GM21381 (cell line): ENCODE data around the gene IL1RAPL1.

Experiments used
- ATAC-seq: cut with Tn5 transposase; IDR thresholded peaks from one replicate; pipeline ENCODE4 v1.9.1; 2021; ENCODE audit warnings: mild to moderate bottlenecking, moderate library complexity; ENCODE audit not compliant: unreplicated experiment

IL1RAPL1 gene

DNA sequence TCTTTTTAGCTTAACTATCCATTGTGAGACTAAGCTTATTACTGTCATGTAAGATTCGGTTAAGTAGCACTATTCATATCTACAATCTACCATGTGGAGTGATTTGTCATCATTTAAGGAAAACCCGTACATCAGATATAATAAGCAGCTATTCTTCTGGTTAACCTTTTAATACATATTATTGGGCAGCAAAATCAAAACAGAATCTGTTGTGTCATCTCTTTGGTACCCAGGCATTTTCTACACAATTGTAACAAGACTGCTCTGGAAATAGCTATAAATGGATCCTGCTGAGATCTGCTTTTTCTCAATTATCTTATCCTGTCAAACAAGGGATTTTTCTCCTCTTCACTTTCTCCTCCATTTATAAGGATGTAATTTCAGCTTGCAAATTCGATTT, 1106.7 kb downstream of the IL1RAPL1 start:
- no peak for ATAC-seq

DNA sequence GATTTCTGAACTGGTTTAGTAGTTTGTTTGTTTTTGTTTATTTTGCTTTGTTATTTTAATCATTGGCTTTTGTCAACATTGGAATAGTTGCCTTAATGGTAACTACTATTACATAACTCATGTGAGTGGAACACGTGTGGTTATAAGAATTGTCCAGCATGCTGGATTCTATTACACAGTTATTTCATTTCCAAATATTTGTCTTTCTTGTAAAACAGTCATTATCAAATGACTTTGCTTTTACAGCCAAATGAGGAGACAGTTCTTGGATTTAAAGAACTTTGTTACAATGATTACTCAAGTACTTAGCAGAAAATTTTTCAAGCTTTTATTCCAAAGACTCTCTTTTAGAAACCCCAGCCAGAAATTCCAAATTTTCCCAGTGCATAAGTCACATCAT, 1112.0 kb downstream of the IL1RAPL1 start:
- ATAC-seq: no peak

DNA sequence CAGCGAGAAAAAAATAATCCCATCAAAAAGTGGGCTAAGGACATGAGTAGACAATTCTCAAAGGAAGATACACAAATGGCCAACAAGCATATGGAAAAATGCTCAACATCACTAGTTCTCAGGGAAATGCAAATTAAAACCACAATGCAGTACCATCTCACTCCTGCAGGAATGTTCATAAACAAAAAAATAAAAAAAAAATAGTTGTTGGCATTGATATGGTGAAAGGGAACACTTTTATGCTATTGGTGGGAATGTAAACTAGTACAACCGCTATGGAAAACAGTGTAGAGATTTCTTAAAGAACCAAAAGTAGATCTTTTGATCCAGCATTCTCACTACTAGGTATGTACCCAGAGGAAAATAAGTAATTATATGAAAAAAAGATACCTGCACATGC, 1119.8 kb downstream of the IL1RAPL1 start:
- ATAC-seq: no peak

DNA sequence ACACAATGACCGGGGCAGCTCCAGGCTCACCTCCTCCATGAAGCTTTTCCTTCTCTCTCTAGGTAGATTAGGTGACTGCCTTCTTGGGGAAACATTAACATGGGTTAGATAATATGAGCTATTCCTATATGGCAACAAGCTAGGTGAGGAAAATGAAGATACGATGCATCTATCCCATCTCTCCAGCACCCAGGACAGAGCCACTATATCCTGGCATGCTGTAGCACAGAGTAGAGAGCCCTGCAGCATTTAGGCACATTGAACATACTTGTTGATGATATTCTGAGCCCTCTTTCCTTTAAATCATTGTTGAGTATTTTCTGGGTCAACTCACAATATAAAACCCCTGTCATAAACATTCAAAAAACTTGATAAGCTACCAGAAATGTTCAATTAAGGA, 1133.9 kb downstream of the IL1RAPL1 start:
- ATAC-seq: no peak

DNA sequence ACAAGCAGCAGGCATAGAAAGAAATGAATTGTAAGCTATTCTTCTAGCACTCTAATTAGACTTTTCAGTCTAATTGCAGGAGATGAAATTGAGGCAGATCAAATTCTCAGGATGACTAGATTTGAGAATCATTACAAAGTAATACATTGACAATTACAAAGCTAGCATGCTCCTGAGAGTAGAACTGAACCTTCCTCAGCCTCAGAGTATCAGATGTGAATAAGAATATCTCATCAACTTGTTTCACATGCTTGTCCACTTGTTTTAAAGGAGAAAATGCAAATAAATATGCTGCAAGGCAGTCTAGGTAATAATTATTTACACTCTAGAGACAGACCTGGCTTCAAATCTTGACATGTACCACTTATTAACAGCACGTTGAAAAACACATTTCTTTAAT, 1137.1 kb downstream of the IL1RAPL1 start:
- no peak for ATAC-seq

DNA sequence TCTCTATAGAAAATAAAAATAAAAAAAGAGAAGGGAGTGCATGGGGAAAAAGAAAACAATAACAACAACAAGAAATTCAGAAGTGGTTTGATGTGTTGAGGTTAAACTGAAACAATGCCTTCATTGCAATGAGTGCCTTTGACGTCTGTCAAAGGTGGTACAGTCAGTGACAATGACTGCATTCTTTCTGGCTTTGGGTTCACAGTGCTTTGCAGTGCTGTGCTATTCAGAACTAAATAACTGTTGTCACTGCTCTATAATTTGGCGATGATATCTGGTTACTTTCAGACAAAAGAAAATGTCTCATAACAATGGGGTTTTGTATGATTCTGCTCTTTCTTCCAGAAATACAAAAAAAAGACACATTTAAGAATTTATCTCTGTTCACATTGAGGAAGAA, 1139.6 kb downstream of the IL1RAPL1 start:
- ATAC-seq: no peak

DNA sequence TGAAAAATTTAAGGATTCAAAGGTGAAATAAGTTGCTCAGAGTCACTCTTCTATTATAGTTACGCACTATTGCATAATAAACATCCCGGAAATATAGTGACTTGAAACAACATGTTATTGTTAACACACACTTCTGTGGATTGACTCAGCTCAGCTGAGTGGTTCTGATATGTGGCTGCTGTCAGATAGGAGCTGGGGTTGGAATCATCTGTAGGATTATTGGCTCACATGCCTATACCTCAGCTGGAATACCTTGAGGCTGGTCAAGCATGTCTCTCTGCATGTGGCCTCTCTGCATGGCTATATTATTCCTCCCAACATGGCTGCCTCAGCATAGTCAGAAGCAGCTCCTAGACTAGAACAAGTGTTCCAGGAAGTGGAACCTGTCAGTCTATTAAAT, 1141.4 kb downstream of the IL1RAPL1 start:
- no peak for ATAC-seq

DNA sequence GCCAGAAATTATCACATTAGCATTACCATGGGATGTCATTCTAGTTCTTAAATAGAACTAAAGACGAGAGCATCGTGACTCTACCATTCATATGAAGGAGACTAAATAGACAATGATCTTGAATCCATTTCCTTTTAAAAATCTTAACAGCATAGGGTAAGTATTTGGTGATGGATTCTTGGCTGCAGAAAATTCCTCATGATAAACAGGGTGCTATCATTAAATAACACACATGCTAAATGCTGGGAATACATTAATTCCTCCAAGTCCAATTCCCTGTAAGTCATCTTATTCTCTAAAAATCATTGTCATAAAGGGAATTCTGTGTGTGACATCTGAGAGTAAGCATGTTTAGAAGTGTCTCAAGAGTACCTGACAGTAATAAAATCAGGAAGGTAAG, 1157.7 kb downstream of the IL1RAPL1 start:
- ATAC-seq: no peak

DNA sequence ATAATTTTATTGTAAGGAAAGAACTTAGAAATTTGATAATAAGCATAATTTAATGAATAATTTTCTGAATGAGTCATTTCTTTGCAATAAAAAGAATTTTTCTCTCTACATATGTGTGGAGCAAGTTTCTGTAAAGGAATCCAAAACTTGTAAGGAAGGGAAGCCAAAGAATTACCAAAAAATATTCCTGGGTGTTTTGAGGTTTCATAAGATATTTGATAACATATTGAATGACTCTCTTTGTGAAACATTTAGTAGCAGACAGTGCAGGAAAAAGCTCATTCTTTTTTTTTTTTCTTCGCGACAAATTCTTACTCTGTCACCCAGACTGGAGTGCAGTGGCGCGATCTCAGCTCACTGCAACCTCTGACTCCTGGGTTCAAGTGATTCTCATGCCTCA, 1159.1 kb downstream of the IL1RAPL1 start:
- ATAC-seq: no peak

DNA sequence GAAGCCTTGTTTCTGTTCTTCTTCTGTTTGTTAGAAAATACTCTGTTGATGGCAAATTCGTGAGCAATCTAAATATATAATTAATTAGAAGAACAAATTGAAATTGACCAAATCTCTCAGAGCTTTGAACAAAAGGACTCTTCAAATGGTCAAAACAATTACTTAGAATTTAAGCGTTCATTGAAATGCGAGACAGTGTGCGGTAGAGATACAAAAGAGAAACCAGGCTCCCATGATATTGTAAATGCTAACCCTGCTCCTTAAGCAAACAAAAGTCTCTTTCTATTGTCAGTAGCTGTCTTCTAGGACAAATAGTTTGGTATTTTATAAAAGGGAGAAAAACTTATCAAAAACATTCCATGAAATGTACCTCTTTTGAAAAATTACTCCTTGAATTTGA, 1174.8 kb downstream of the IL1RAPL1 start:
- no peak for ATAC-seq

DNA sequence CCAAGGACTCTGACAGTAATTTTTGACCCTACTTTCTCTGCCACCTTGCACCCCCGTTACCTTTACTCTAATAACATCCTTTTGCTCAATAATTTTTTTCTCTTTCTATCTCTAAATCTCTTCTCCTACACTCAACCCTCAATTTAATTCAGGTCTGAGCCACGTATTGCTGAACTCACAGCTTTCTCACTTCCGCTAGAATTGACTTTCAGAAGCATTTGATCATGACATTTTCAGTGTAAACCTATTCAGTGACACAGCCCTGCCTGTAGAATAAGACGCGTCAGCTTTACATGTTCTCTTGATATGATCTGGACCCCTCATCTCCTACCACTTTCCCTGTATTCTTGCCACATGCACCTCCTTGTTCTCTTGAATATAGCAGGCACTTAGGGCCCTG, 1188.6 kb downstream of the IL1RAPL1 start:
- no peak for ATAC-seq

DNA sequence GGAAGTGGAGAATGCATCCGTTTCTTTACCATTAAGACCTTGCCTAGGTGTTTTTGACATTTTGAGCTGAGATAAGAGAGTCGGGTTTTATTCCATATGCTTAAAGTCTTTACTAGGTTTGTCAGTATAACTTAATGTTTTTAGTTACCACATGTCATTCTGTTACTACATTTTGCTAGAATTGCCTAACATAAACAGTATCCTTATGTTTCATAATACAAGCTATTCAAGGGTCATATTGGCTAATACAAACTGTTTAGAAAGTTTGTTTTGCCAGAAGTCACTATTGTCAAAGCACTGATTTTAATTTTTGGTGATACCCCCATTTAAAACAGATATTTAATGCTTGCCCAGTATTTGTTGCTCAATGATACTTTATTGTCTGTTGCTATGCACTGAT, 1200.4 kb downstream of the IL1RAPL1 start:
- no peak for ATAC-seq

DNA sequence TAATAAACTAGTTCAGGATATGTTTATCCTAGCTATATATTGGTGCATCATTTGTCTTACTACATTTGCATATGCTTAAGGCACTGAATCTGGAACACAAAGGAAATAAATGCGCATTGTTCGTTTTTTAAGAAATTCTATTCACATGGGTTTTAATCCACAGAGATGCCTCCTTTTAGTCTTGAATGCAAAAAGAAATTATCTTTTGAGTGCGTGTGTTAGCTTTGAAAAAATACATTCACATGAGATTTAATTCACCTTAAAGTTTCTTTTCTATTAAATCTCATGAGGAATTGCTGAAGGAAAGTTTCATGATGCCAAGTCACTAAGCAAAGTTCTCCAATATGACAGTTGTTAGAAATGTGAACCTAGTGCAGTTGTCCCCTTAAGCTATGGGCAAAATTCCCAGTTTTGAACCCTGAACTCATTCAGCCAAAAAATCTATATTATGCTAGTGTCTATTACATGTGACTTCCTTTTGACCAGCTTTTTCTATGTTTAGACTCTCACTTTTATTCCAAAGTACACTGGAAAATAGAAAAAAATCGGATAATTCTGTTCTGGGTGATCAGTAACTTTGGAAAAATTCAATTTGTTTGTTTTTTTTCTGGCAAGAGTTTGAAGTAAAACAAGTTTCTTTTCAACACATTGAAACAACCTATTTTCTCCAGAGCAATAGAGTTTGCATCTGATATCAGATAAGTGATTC, 1201.9 kb downstream of the IL1RAPL1 start:
- ATAC-seq: no peak

DNA sequence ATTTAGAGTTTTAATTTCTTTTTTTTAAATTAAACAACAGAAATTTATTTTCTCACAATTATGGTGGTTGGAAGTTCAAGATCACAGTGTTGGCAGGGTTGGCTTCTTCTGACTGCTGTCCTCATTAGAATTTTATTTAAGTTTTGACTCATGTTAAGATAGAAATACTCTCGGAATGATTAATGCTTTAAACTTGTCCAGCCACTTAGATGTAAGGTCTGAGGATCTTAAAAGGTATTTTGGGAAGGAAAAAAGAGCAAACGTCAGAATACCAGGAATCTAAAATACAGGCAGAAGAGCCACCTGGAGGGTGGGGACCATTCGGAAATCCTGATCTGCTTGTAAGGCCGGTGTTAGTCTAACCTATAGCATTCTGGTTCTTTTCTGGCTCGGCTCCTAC, 1205.1 kb downstream of the IL1RAPL1 start:
- ATAC-seq: no peak

DNA sequence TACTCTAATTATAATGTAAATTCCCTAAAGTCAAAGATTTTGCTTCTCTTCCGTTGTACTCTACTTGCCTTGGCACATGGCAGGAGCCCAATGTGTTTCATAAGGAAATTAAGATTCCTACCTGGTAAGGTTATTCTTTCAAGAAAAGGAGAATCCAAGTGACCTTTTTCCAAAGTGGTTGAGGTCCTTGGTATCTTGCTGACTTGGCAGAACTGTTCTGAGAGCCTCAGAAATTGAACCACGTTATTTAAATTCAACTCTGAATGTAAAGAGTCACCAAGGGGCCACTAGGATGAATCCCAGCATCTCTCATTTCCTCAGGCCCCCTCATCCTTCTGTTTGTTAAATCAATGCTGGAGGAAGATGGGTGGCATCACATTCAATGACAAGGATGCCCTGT, 1209.9 kb downstream of the IL1RAPL1 start:
- ATAC-seq: no peak

DNA sequence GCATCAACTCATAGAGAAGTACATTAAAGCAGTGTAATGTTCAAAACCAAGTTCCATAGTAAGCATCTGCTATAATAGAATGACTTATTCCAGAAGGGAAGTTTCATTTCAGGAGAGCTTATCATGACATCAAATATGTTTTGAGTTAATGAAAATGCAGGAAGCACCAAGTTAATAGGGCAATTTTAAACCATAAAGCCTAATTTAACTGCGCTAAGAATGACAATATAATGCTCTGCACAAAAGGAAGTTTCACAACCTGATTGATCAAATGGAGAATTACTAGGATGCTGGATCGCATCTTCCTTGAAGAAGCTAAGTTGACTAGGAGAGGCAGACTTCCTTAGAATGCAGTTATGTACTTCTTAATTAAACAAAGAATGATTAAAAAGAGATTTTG, 1211.2 kb downstream of the IL1RAPL1 start:
- no peak for ATAC-seq

DNA sequence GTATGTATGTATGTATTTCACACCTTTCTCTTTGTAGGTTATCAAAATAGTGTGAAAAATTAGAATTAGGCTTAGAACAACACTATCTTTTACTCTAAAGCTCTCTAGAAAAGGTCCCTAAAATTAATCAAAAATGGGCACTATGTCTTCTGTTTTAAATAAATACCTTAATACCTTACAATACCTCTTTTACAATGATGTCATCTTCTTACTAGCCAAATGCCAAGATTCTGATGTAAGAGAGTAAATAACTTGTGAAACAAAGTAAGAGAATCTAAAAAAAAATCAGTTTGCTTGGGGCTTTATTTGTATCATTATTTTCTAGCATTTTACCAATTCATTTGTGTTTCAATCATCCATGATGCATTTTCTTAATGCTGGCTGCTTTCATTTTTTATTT, 1225.9 kb downstream of the IL1RAPL1 start:
- ATAC-seq: no peak

DNA sequence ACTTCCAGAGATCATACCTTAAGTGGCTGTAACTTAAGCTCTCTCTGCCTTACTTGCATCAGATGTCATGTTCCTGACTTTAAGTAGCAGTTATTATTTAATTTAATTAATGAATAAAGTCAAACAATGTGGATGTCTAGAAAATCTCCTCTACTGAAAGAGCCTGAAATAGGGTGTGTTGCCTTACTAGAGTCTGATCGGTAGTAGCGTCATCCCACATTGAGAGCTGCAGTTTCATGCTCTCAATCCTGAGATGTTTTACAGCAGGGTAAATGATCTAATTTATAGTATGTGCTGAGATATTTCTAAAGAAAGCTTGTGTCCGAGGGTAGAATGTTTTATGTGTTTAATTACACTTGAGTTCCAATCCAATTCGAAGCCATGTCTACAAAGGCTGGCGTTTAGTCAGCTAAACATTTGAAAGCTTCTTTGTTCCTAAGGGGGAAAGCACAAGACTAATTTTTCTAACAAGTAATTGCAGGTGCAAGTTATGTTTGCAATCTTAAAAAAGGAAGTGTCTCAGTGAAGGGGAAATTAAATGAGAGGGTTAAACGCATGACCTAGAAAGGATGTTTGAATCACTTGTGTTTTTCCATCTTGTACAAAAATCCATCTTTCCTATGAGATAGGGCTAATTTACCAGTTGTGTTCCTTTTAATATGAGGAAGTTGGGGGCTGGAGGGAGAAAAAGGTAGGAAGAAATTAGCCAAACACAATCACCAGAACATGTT, 1237.1 kb downstream of the IL1RAPL1 start:
- no peak for ATAC-seq

DNA sequence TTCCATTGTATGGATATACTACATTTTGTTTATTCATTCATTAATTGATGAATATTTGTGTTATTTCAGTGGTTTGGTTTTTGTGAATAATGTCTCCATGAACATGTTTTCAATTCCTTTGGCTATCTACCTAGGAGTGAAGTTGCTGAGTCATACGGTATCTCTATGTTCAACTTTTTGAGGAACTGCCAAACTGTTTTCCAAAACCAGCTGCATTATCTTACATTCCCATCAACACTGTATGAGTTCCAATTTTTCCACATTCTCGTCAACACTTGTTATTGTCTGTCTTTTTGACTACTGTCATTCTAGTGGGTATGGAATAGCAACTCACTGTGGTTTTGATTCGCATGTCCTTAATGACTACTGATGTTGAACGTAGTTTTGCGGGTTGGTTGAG, 1239.5 kb downstream of the IL1RAPL1 start:
- ATAC-seq: no peak

DNA sequence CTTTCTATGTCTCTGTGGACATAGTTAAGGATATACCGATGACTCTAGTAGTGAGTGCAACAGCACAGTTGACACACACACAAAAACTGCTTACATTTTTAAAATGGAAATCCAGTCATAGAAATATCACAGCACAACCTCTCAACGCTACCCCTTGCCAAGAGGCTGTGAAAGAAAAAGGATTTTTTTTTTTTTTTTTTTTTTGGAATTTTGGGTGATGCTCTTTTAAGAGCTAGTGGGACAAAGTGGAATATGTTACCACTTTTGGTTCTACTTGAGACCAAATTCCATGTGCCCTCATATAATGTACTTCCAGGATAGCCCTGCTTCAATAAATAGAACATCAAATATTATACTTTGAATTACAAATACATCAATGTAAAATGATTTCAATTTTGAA, 1247.1 kb downstream of the IL1RAPL1 start:
- ATAC-seq: no peak

DNA sequence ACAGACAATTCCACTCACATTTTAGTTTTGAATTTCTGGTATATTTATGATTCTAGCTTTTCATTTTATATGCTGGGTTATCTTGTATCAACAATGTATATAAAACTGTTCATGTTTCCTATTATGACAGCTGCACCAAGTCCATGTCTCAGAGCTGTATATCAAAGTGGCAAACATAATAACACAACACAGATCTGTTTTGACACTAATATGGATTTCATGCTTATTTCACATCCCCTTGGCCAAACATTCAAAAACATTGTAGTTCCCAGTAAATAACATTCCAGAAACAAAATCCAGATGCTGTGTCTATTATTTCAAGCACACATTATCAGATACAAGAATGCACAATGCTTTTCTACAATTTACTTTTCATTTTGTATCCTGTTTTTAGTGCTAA, 1247.5 kb downstream of the IL1RAPL1 start:
- no peak for ATAC-seq

DNA sequence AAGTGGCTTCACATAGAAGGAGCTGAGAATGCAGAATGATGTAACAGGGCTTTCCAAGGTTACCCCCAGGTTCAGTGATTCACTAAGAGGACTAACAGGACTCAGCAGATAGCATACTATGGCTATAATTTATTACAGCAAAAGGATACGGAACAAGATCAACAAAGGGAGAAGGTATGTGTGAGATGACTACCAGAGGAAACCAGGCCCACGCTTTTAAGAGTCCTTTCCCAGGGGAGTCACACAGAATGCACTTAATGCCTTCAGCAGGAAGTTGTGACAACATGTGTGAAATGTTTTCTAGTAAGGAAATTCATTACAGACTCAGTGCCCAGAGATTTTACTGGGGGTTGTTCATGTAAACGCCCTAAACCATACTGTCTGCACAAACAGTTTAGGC, 1254.5 kb downstream of the IL1RAPL1 start:
- no peak for ATAC-seq

DNA sequence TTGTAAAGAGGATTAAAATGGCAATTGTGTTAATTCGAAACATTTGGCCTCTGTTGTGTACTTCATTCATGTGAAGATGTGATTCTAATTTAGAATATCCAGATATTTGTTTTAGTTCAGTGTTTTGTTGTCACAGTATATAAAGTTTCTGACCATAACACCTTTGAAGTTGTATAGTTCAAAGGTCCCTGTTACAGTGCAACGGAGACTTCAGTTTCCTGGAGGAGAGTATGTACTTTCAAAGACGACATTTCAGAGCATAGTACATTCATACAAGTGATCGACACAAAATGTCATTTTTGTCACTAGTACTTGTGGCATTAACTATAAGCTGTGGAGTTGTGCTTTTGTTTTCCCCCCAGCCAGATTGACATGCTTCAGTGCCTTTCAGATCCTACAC, 1255.3 kb downstream of the IL1RAPL1 start:
- no peak for ATAC-seq
